Measurements from ENCODE around the gene OR52A5.

OR52A5 gene

GRCh38 chr11:5117588-5117987 is 20.6 kb downstream of the OR52A5 start:
- no peak overlapping the region for H3K4me3 ChIP-seq (ENCODE audit: low read depth, low read length)

- H3K4me3 ChIP-seq (ENCODE audit: low read depth, low read length) = no peak overlapping the region
Measured at GRCh38 chr11:5115339-5115738, 22.8 kb downstream of the OR52A5 start.

- no peak overlapping the region for H3K4me3 ChIP-seq (ENCODE audit: low read depth, low read length)
Measured at GRCh38 chr11:5107285-5107684, 30.9 kb downstream of the OR52A5 start.

GRCh38 chr11:5103066-5103465 is 35.1 kb downstream of the OR52A5 start:
- H3K4me3 ChIP-seq (ENCODE audit: low read depth, low read length) = no peak overlapping the region

- H3K4me3 ChIP-seq (ENCODE audit: low read depth, low read length) = no peak overlapping the region
Measured at GRCh38 chr11:5102246-5102645, 35.9 kb downstream of the OR52A5 start.

- no peak overlapping the region for H3K4me3 ChIP-seq (ENCODE audit: low read depth, low read length)
Measured at GRCh38 chr11:5096011-5096410, 42.1 kb downstream of the OR52A5 start.

GRCh38 chr11:5092821-5093585 is 45.2 kb downstream of the OR52A5 start:
- H3K4me3 ChIP-seq (ENCODE audit: low read depth, low read length) = no peak overlapping the region

GRCh38 chr11:5090668-5091067 is 47.5 kb downstream of the OR52A5 start:
- H3K4me3 ChIP-seq (ENCODE audit: low read depth, low read length) = no peak overlapping the region

GRCh38 chr11:5088556-5088955 is 49.6 kb downstream of the OR52A5 start:
- no peak overlapping the region for H3K4me3 ChIP-seq (ENCODE audit: low read depth, low read length)

- no peak overlapping the region for H3K4me3 ChIP-seq (ENCODE audit: low read depth, low read length)
Measured at GRCh38 chr11:5083602-5084001, 54.6 kb downstream of the OR52A5 start.

GRCh38 chr11:5081405-5081804 is 56.8 kb downstream of the OR52A5 start:
- no peak overlapping the region for H3K4me3 ChIP-seq (ENCODE audit: low read depth, low read length)

Data from iPS-11a (cell line).